ENCODE measurements around the gene TRIL.

Gene TRIL

DNA sequence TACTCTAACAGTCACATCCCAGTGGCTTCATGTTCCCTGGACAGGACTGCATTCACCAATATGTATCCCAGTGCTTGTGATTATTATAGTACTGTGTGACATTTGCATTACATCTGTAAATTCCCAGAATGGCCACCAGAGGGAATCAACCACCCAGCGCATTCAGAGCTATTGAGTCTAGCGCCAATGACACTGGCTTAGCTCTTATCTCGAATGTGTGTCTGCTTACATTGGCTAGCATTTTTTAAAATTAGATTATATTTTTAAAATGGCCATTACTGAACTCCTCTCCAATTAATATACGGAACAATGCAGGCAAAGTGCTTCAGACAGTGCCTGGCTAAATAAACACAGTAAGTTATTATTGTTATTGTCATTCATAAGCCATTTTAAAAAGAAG, 36.3 kb downstream of the TRIL start:
- DNase-seq (ENCODE audit: low read depth in 1 of 2, low spot score in 1 of 2) = peak; percentile 39 to 53
- H3K27ac ChIP-seq (replicated peaks) = no peak overlapping the region
- H3K27me3 ChIP-seq (ENCODE audit: insufficient read depth, poor library complexity, severe bottlenecking) = peaks cover 6% of the 10 kb centered on the region
- H3K4me3 ChIP-seq (replicated peaks; ENCODE audit: insufficient read depth, low read length) = no peak overlapping the region
- peak; percentile 48 for TF ChIP-seq CTCF (IDR thresholded peaks at IDR 0.05; ENCODE audit: insufficient read depth, low read length)
- TF ChIP-seq POLR2AphosphoS5 (IDR thresholded peaks at IDR 0.05; ENCODE audit: low read depth) = no peak
- TF ChIP-seq REST (IDR thresholded peaks at IDR 0.05; ENCODE audit: insufficient replicate concordance, low read depth) = no peak
- TF ChIP-seq SPI1 (IDR thresholded peaks at IDR 0.05; ENCODE audit: borderline replicate concordance, low read depth) = no peak
- no peak for TF ChIP-seq GABPA (IDR thresholded peaks at IDR 0.05; ENCODE audit: low read depth)

- no peak overlapping the region for H3K4me3 ChIP-seq (replicated peaks; ENCODE audit: insufficient read depth, low read length)
- H3K27me3 ChIP-seq (ENCODE audit: insufficient read depth, poor library complexity, severe bottlenecking) = no peaks in the 10 kb centered on the region
- no peak for DNase-seq (ENCODE audit: low read depth in 1 of 2, low spot score in 1 of 2)
- TF ChIP-seq POLR2AphosphoS5 (IDR thresholded peaks at IDR 0.05; ENCODE audit: low read depth) = no peak
- TF ChIP-seq SPI1 (IDR thresholded peaks at IDR 0.05; ENCODE audit: borderline replicate concordance, low read depth) = no peak
- no peak for TF ChIP-seq REST (IDR thresholded peaks at IDR 0.05; ENCODE audit: insufficient replicate concordance, low read depth)
- TF ChIP-seq GABPA (IDR thresholded peaks at IDR 0.05; ENCODE audit: low read depth) = no peak
- TF ChIP-seq CTCF (IDR thresholded peaks at IDR 0.05; ENCODE audit: insufficient read depth, low read length) = no peak
- no peak overlapping the region for H3K27ac ChIP-seq (replicated peaks)
Observed at GRCh38 chr7:28920424-28920823, 37.7 kb downstream of the TRIL start.

DNA sequence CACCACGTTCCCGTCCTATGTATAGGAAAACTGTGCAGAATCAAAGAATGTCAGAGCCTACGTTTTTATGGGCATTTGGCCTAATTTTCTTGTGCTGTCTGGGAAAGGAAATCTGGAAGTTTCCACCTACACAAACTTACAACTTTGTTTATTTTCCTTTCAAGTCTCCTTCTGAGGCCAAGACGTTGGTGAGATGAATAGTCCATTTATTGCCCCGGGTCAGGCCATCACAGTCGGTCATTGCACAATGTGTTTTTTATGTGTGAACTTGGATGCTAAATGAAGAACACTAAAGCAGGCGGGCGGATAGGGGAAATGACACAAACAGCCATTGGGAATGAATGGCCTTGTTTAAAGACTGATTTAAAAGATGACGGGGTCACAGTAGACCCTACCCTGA, 38.6 kb downstream of the TRIL start:
- H3K4me3 ChIP-seq (replicated peaks; ENCODE audit: insufficient read depth, low read length) = no peak overlapping the region
- no peaks in the 10 kb centered on the region for H3K27me3 ChIP-seq (ENCODE audit: insufficient read depth, poor library complexity, severe bottlenecking)
- H3K27ac ChIP-seq (replicated peaks) = no peak overlapping the region
- no peak for DNase-seq (ENCODE audit: low read depth in 1 of 2, low spot score in 1 of 2)
- no peak for TF ChIP-seq CTCF (IDR thresholded peaks at IDR 0.05; ENCODE audit: insufficient read depth, low read length)
- no peak for TF ChIP-seq SPI1 (IDR thresholded peaks at IDR 0.05; ENCODE audit: borderline replicate concordance, low read depth)
- no peak for TF ChIP-seq POLR2AphosphoS5 (IDR thresholded peaks at IDR 0.05; ENCODE audit: low read depth)
- TF ChIP-seq GABPA (IDR thresholded peaks at IDR 0.05; ENCODE audit: low read depth) = no peak
- no peak for TF ChIP-seq REST (IDR thresholded peaks at IDR 0.05; ENCODE audit: insufficient replicate concordance, low read depth)

Data from HL-60 (cell line).